Measurements from ENCODE around the gene SLC9A9. TPM values are rescaled to one million over a fixed set of nuclear protein-coding genes. Genes with fewer than 3 reads are reported as not detected.

SLC9A9 gene
- total RNA-seq (1 to 10 TPM; 2.9 to 5.4 (median 3.2) TPM), polyA plus RNA-seq (1 to 10 TPM; 1.3 to 2.0 (median 1.8) TPM)
- long read RNA-seq, donor 1: 0 reads
- long read RNA-seq, donor 2, partial matches to known transcripts: 0 of 4 reads
- long read RNA-seq, donor 2, other reads (novel, unspliced or antisense): 3 of 4 reads

GRCh38 chr3:143847787-143848631, at the start of gene SLC9A9:
SLC9A9 (minus strand) TSS chr3:143848468; CDS start chr3:143848322, 146 bp downstream.
- ATAC-seq: peak; percentile 72 to 93 (median 86)
- Histone ChIP-seq H3K9me3 (no peaks in the 10 kb centered on the region), H3K27ac (peak within 1 kb of the TSS; percentile 71), H3K36me3 (ENCODE audit: insufficient read depth in 1 of 2, low read depth in 1 of 2) (no peaks in the 10 kb centered on the region), H3K27me3 (ENCODE audit: insufficient read depth in 3 of 3, low read length in 2 of 3) (no peaks in the 10 kb centered on the region), H3K4me3 (peak within 1 kb of the TSS; percentile 83), H3K4me1 (peaks cover 7% of the 10 kb centered on the region)
- intact Hi-C loops (cut with DNase I): no loop called here
- TF ChIP-seq, protein P1, sequence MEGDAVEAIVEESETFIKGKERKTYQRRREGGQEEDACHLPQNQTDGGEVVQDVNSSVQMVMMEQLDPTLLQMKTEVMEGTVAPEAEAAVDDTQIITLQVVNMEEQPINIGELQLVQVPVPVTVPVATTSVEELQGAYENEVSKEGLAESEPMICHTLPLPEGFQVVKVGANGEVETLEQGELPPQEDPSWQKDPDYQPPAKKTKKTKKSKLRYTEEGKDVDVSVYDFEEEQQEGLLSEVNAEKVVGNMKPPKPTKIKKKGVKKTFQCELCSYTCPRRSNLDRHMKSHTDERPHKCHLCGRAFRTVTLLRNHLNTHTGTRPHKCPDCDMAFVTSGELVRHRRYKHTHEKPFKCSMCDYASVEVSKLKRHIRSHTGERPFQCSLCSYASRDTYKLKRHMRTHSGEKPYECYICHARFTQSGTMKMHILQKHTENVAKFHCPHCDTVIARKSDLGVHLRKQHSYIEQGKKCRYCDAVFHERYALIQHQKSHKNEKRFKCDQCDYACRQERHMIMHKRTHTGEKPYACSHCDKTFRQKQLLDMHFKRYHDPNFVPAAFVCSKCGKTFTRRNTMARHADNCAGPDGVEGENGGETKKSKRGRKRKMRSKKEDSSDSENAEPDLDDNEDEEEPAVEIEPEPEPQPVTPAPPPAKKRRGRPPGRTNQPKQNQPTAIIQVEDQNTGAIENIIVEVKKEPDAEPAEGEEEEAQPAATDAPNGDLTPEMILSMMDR (IDR thresholded peaks at IDR 0.05): no peak
- peak; percentile 15 to 39 for DNase-seq
- 1% methylated on average over 15 of the region's 15 CpGs for WGBS, 3 donors

GRCh38 chr3:143897576-143898295, 49.5 kb upstream of the SLC9A9 start:
- Histone ChIP-seq H3K4me3 (no peak overlapping the region), H3K27ac (no peak overlapping the region), H3K4me1 (no peaks in the 10 kb centered on the region), H3K36me3 (ENCODE audit: insufficient read depth in 1 of 2, low read depth in 1 of 2) (no peaks in the 10 kb centered on the region), H3K9me3 (no peaks in the 10 kb centered on the region), H3K27me3 (ENCODE audit: insufficient read depth in 3 of 3, low read length in 2 of 3) (no peaks in the 10 kb centered on the region)
- intact Hi-C loops (cut with DNase I): no loop called here
- TF ChIP-seq, protein P1 (IDR thresholded peaks at IDR 0.05): no peak
- ATAC-seq (no peak), DNase-seq (no peak)
- whole genome bisulfite sequencing, 3 donors: 59 to 62% (median 60%) methylated on average over 7 of the region's 7 CpGs

DNA sequence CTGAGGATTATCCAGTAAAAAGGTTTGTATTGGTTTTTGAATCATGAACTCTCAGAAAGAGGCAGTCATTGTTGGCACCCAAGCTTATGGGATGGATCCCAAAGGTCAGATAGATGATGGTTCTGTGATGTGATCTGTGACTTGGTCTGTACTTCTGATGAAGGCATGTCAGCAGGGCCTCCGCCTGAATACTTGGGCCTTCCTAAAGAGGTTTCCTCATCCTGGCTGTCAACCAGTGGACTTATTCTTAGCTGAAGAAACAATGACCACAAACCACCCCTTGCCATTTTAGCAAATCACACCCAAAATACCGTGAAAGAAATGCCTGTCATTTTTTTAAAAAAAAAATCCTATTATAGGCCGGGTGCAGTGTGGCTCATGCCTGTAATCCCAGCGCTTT, 48.2 kb upstream of the SLC9A9 start:
- Histone ChIP-seq H3K4me3 (no peak overlapping the region), H3K36me3 (ENCODE audit: insufficient read depth in 1 of 2, low read depth in 1 of 2) (no peaks in the 10 kb centered on the region), H3K9me3 (no peaks in the 10 kb centered on the region), H3K27me3 (ENCODE audit: insufficient read depth in 3 of 3, low read length in 2 of 3) (no peaks in the 10 kb centered on the region), H3K4me1 (no peaks in the 10 kb centered on the region), H3K27ac (no peak overlapping the region)
- ATAC-seq: no peak
- TF ChIP-seq, protein P1 (IDR thresholded peaks at IDR 0.05): no peak
- 73 to 85% (median 74%) methylated on average over 4 of the region's 4 CpGs for WGBS, 3 donors
- intact Hi-C loops (cut with DNase I): no loop called here
- DNase-seq: no peak

GRCh38 chr3:143895805-143896204, 47.5 kb upstream of the SLC9A9 start:
- Histone ChIP-seq H3K27ac (no peak overlapping the region), H3K4me3 (no peak overlapping the region), H3K4me1 (no peaks in the 10 kb centered on the region), H3K27me3 (ENCODE audit: insufficient read depth in 3 of 3, low read length in 2 of 3) (no peaks in the 10 kb centered on the region), H3K9me3 (no peaks in the 10 kb centered on the region), H3K36me3 (ENCODE audit: insufficient read depth in 1 of 2, low read depth in 1 of 2) (no peaks in the 10 kb centered on the region)
- DNase-seq (no peak), ATAC-seq (no peak)
- intact Hi-C loops (cut with DNase I): no loop called here
- 90 to 100% (median 93%) methylated on average over 1 of the region's 1 CpG for WGBS, 3 donors
- TF ChIP-seq, protein P1 (IDR thresholded peaks at IDR 0.05): peak; percentile 19

All from psoas muscle (tissue), 8 donors.